Fibroblast of pulmonary artery (primary cell): Measurements from ENCODE around the gene PATJ.

Experiments
- DNase-seq: peaks from one replicate; pipeline ENCODE4 v3.0.0-alpha.2; 2010; ENCODE audit warnings: low read depth
- H3K4me3 ChIP-seq: replicated peaks from 2 replicates; pipeline ENCODE4 v1.5.1; 2011; ENCODE audit warnings: low read depth, mild to moderate bottlenecking, control low read depth, low read length, moderate library complexity
- TF ChIP-seq, protein P1 (sequence below): IDR thresholded peaks from 2 replicates; pipeline ENCODE4 v1.5.1; 2011; ENCODE audit warnings: mild to moderate bottlenecking, control low read depth, low read length, inconsistent platforms; ENCODE audit errors: missing control alignments

Gene PATJ

DNA sequence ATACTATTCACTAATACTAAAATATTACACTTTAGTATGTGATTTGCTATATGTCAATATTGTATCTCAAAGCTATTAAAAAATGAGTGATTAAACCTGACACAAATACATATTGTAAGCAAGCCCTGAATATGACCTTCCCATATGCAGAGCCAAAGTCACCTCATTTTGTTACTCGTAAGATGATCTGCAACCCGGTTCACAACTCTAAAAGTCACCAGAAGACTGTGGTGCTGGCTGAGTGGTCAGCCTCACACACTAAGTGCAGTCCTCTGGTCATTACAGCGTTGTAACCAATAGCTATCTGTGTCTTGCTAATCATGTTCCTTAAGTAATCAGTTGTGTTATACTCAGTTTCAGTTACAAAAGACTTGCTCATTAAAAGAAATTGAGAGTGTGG, 254.8 kb downstream of the PATJ start:
- TF ChIP-seq, protein P1, sequence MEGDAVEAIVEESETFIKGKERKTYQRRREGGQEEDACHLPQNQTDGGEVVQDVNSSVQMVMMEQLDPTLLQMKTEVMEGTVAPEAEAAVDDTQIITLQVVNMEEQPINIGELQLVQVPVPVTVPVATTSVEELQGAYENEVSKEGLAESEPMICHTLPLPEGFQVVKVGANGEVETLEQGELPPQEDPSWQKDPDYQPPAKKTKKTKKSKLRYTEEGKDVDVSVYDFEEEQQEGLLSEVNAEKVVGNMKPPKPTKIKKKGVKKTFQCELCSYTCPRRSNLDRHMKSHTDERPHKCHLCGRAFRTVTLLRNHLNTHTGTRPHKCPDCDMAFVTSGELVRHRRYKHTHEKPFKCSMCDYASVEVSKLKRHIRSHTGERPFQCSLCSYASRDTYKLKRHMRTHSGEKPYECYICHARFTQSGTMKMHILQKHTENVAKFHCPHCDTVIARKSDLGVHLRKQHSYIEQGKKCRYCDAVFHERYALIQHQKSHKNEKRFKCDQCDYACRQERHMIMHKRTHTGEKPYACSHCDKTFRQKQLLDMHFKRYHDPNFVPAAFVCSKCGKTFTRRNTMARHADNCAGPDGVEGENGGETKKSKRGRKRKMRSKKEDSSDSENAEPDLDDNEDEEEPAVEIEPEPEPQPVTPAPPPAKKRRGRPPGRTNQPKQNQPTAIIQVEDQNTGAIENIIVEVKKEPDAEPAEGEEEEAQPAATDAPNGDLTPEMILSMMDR, result no peak
- no peak for DNase-seq
- H3K4me3 ChIP-seq, result no peak overlapping the region

DNA sequence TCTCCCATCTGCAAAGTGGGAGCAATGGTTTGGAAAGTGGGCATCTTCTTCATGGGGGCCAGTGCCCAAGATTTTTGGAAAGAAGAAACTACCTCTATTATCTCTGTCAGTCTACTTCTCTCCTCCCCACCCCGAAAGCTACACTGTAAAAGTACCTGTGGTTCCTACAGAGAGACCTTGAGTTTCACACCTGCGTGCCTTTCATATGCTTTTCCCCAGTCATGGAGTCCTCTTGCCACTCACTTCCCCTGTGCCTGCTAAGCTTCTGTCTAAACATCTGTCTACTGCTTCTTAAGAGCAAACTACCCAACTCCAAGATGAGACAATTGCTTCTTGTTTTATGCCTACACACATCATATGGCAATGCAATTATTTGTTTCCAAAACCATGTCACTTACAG, 261.5 kb downstream of the PATJ start:
- H3K4me3 ChIP-seq, result no peak overlapping the region
- no peak for DNase-seq
- TF ChIP-seq, protein P1, result no peak

DNA sequence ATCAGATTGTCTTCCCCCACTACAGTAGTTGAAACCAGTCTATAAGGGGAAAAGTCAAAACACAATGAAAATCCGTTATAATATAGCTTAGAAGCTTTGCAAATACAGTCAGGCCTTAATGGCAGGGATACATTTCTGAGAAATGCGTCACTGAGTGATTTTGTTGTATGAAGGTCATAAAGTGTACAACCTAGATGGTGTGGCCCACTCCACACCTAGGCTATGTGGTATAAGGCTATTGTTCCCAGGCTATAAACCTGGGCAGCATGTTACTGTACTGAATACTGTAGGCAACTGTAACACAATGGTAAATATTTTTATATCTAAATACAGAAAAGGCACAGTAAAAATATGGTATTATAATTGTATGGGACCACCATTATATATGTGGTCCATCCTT, 264.4 kb downstream of the PATJ start:
- no peak for DNase-seq
- H3K4me3 ChIP-seq, result no peak overlapping the region
- TF ChIP-seq, protein P1, result no peak

DNA sequence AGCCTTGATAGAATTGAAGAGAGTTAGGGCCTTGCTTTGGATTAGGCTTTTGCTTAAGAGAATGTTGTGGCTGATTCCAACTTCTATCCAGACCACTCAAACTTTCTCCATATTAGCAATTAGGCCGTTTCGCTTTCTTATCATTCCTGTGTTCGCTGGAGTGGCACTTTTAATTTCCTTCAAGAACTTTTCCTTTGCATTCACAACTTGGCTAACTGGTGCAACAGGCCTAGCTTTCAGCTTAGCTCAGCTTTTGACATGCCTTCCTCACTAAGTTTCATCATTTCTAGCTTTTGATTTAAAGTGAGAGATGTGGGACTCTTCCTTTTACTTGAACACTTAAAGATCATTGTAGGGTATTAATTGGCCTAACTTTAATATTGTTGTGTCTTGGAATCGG, 268.7 kb downstream of the PATJ start:
- H3K4me3 ChIP-seq, result no peak overlapping the region
- TF ChIP-seq, protein P1, result no peak
- DNase-seq, result no peak

DNA sequence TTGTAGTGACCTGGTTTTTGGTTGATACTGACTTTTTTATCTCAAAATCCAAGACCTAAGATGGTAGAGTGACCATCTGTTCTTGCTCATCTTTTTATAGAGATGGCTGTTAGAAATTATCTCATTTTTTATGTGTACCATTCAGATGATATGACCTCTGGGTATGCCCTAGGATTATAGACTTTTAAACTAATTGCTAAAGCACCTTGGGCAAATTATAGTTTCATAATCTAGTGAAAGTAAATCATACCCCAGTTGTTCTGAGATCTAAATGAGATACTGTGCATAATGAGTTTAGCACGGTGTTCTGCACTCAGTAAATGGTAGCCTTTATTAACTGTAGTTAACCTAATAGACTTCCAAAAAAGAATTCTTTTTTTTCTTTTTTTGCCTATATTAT, 269.8 kb downstream of the PATJ start:
- no peak for DNase-seq
- TF ChIP-seq, protein P1, result no peak
- H3K4me3 ChIP-seq, result no peak overlapping the region

DNA sequence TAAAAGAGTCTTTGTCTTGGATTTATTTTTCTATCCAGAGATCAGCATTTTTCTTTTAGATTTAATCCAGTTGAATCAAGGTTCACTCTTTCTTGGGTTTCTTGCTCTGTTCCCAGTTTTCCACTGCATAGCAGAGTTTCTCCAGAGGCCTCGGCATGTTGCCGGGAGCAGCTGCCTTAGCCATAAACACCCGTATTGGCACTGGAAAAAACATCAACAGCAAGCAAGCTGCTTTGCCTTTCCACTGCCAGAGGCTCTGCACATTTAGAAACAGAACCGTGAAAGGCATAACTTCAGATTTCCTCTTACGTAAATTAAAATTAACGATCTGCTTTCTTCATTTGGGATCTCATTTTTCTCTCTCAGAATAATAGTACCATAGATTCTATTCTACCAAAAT, 270.6 kb downstream of the PATJ start:
- TF ChIP-seq, protein P1, result no peak
- DNase-seq, result no peak
- no peak overlapping the region for H3K4me3 ChIP-seq

DNA sequence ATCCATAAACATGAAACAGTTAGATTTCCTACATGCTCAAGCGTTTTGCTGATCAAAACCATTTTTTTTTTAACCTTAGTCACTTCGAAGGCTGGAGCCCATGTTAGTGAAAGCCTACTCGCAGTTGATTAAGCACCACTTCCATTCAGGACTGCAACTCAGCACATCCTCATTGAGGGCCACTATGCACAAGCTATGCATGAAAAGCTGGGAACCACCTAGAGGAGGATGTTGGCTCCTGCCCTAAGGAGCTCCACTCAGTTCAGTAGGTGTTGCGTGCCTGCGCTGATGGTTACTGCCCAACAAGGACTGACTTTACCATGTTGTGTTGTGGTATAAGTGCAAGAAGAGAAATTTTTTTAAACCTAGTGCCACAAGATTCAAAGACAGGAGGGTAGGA, 271.0 kb downstream of the PATJ start:
- TF ChIP-seq, protein P1, result no peak
- H3K4me3 ChIP-seq, result no peak overlapping the region
- DNase-seq, result no peak
